Measurements from ENCODE around the gene OR2A7.
"Not testable (repeated sequence)": the region's sequence is repeated elsewhere in the genome, so short reads cannot be mapped to it uniquely, and the experiment has no call there.

DNA sequence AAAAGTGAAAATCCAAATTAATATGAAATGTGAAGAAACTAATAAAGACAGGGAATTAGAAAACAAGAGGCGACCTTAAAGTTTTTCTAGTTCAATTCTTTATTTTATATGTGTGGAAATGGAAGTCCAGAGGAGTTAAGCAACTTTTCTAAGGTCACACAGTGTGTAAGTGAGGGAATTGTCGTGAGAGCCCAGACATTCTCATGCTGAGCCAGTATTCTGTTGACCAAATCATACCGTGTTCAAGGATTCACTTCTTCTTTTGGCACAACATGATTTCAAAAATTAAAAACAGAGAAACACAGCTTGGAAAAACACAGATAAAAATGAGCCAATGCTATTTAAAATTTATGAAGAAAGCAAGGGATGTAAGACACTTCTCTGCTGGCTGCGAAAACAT lies 37.7 kb downstream of the OR2A7 start:
- TF ChIP-seq CTCF (IDR thresholded peaks at IDR 0.05); POLR2A (IDR thresholded peaks at IDR 0.05); POLR2AphosphoS5 (IDR thresholded peaks at IDR 0.05); EP300 (IDR thresholded peaks at IDR 0.05; ENCODE audit: low read depth): not testable (repeated sequence)
